K562 (cell line): Measurements from ENCODE around the gene TGM5. TPM values are rescaled to one million over a fixed set of nuclear protein-coding genes. Genes with fewer than 3 reads are reported as not detected.

Experiments used
- ATF1 ChIP-seq, 2 experiments: fragments of 450-650 bp in 1 of 2; IDR thresholded peaks; 2 replicates each; pipeline ENCODE4 v1.6.1; 2016; ENCODE audit warnings: missing compliant biosample characterization in 1 of 2, missing genetic modification characterization in 1 of 2
- CBX2 ChIP-seq: fragments of 200-600 bp; sonication (generic); IDR thresholded peaks from one replicate; pipeline ENCODE4 v1.6.1; 2012; ENCODE audit warnings: mild to moderate bottlenecking, low read length, inconsistent platforms; ENCODE audit not compliant: insufficient read depth, poor library complexity, severe bottlenecking
- DNMT1 ChIP-seq: fragments of 450-650 bp; IDR thresholded peaks from 2 replicates; pipeline ENCODE4 v1.6.1; 2016; ENCODE audit warnings: antibody characterized with exemption, mild to moderate bottlenecking
- LARP7 ChIP-seq: fragments of 450-650 bp; IDR thresholded peaks from 2 replicates; pipeline ENCODE4 v1.6.1; 2016
- NFIX ChIP-seq: fragments of 250-450 bp; sonication (Bioruptor Pico); IDR thresholded peaks from 2 replicates; pipeline ENCODE4 v1.4.0; 2020; ENCODE audit warnings: low read depth, mild to moderate bottlenecking, moderate library complexity
- PHTF2 ChIP-seq: fragments of 250-450 bp; sonication (Bioruptor Pico); IDR thresholded peaks from 2 replicates; pipeline ENCODE4 v1.5.0; 2021; ENCODE audit warnings: mild to moderate bottlenecking
- PTRF ChIP-seq: fragments of 450-650 bp; IDR thresholded peaks from 2 replicates; pipeline ENCODE4 v1.6.1; 2016; ENCODE audit warnings: mild to moderate bottlenecking, missing genetic modification characterization, missing compliant biosample characterization
- SMARCC2 ChIP-seq: fragments of 450-650 bp; IDR thresholded peaks from 2 replicates; pipeline ENCODE4 v1.6.1; 2017; ENCODE audit warnings: antibody characterized with exemption, moderate library complexity, mild to moderate bottlenecking, low read depth
- STAT5B ChIP-seq: fragments of 250-450 bp; sonication (Bioruptor Pico); IDR thresholded peaks from 2 replicates; pipeline ENCODE4 v1.8.0; 2021; ENCODE audit warnings: mild to moderate bottlenecking, inconsistent platforms
- TEAD1 ChIP-seq, 2 experiments: fragments of 450-650 bp in 1 of 2; sonication (generic) in 1 of 2; formaldehyde crosslinking; IDR thresholded peaks; 2 replicates each; pipeline versions ENCODE4 v1.4.0 to v1.8.0; 2020 to 2022; ENCODE audit warnings: mild to moderate bottlenecking in 2 of 2, missing genetic modification reagents in 1 of 2
- XRCC3 ChIP-seq: fragments of 450-650 bp; IDR thresholded peaks from 2 replicates; pipeline ENCODE4 v1.6.1; 2017; ENCODE audit warnings: mild to moderate bottlenecking, moderate library complexity
- ZNF253 ChIP-seq: fragments of 250-450 bp; sonication (Bioruptor Pico); conservative IDR thresholded peaks from 2 replicates; pipeline ENCODE4 v1.6.1; 2021; ENCODE audit warnings: mild to moderate bottlenecking
- ZNF347 ChIP-seq: fragments of 450-650 bp; formaldehyde crosslinking; IDR thresholded peaks from 2 replicates; pipeline ENCODE4 v1.4.0; 2020; ENCODE audit warnings: low read depth, mild to moderate bottlenecking, moderate library complexity
- ZNF589 ChIP-seq: fragments of 200-800 bp; sonication (Bioruptor generic); IDR thresholded peaks from 2 replicates; pipeline ENCODE4 v1.6.1; 2016; ENCODE audit warnings: low read depth, missing genetic modification characterization, missing compliant biosample characterization
- polyA plus RNA-seq, 8 experiments: library from polyadenylated mRNA; depleted of rRNA in 4 of 8; stranded (reverse) in 5 of 8; unstranded in 3 of 8; fragments of >200 nt; fragmentation: Nextera tagmentation in 2 of 8; fragmentation: Illumina TruSeq in 1 of 8; extraction: Ambion mirVana in 2 of 8; extraction: Trizol in 1 of 8; gene quantifications; 2 replicates each; pipeline versions ENCODE4 v1.2.1 to v1.2.3, GENCODE V29; 2011 to 2014; ENCODE audit warnings: inconsistent platforms in 1 of 8, missing spikeins in 1 of 8
- total RNA-seq, 7 experiments: library from RNA; depleted of rRNA in 6 of 7; stranded (reverse); fragments of >200 nt in 6 of 7; fragmentation: Illumina TruSeq in 2 of 7; extraction: Trizol in 2 of 7; gene quantifications; 2 replicates each; pipeline versions ENCODE4 v1.2.1 to v1.2.3, GENCODE V29; 2011 to 2021; ENCODE audit warnings: low replicate concordance in 1 of 7
- TF ChIP-seq, protein P1 (sequence below): fragments of 250-450 bp; sonication (Bioruptor Pico); IDR thresholded peaks from 2 replicates; pipeline ENCODE4 v1.9.0; 2021; ENCODE audit warnings: mild to moderate bottlenecking
- TF ChIP-seq, protein P2 (sequence below): fragments of 250-450 bp; sonication (Bioruptor Pico); IDR thresholded peaks from 2 replicates; pipeline ENCODE4 v1.4.0; 2020
- TF ChIP-seq, protein P3 (sequence below), 2 experiments: IDR thresholded peaks in 1 of 2; conservative IDR thresholded peaks in 1 of 2; 2 replicates each; pipeline ENCODE4 v1.6.1; 2016; ENCODE audit warnings: low read depth in 2 of 2, mild to moderate bottlenecking in 1 of 2, missing compliant biosample characterization in 1 of 2, missing genetic modification characterization in 1 of 2, moderate library complexity in 1 of 2
- TF ChIP-seq, protein P4 (sequence below): IDR thresholded peaks from 3 replicates; pipeline ENCODE4 v1.6.1; 2011; ENCODE audit warnings: borderline replicate concordance, mild to moderate bottlenecking; ENCODE audit not compliant: insufficient read length, insufficient read depth

The TGM5 gene
- total and polyA plus RNA-seq, 9 of the 15 experiments (the other 6 are each of a cell fraction or from before 2014, with no cell fraction given): 0.03 to 0.10 (median 0.07) TPM; not detected in 6

DNA sequence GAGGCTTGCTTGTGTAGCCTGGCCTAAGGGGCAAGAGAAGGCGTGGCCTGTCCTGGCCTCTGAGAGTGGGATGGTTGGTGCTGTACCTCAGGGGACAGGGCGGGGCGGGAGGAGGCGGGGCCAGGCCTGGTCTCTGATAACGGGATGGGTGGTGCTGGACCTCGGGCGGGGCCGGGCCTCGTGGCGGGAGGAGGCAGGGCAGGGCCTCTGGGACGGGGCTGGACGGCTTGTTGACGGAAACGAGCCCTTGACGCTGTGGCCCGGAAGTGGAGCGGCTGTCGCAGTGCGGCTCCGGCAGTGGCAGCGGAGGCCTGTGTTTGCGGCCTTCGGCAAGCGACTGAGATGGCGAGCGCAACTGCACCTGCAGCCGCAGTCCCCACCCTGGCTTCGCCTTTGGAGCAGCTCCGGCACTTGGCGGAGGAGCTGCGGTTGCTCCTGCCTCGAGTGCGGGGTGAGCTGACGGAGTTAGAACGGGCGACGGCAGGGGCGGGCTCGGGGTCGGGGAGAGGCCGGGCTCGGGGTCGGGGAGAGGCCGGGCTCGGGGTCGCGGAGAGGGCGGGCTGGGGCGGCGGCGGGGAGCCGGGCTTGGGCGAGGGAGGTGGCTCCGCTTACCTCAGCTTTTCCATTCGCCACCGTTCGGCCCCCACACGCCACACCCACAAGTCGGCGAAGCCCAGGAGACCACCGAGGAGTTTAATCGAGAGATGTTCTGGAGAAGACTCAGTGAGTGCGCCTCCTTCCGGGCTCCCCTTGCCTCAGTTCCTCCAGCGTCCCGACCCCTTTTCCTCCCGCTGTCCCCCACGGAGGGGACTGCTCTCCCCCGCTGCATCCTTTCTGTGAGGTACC, 81.3 kb downstream of the TGM5 start, which contains the start of gene CCNDBP1 (continued):
- TF ChIP-seq PTRF (no peak), ATF1 (CRISPR knock-in tag; IDR thresholded peaks at IDR 0.05) (no peak; the same call in 1 of the 2 replicates), ATF1 (tag; IDR thresholded peaks at IDR 0.05) (peak; percentile 75), DNMT1 (no peak), TEAD1 (CRISPR knock-in tag; IDR thresholded peaks at IDR 0.05) (peak; percentile 57 to 86), CBX2 (no peak), ZNF347 (no peak), SMARCC2 (0 out of 2 replicates have a peak, but pooled peaks have one; percentile 19), PHTF2 (CRISPR knock-in tag) (no peak), STAT5B (CRISPR knock-in tag) (no peak), LARP7 (no peak), ZNF253 (CRISPR knock-in tag) (no peak), NFIX (CRISPR knock-in tag) (no peak), XRCC3 (no peak), ZNF589 (CRISPR knock-in tag) (no peak)
- TF ChIP-seq, protein P1, sequence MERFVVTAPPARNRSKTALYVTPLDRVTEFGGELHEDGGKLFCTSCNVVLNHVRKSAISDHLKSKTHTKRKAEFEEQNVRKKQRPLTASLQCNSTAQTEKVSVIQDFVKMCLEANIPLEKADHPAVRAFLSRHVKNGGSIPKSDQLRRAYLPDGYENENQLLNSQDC (CRISPR knock-in tag): no peak
- TF ChIP-seq, protein P2, sequence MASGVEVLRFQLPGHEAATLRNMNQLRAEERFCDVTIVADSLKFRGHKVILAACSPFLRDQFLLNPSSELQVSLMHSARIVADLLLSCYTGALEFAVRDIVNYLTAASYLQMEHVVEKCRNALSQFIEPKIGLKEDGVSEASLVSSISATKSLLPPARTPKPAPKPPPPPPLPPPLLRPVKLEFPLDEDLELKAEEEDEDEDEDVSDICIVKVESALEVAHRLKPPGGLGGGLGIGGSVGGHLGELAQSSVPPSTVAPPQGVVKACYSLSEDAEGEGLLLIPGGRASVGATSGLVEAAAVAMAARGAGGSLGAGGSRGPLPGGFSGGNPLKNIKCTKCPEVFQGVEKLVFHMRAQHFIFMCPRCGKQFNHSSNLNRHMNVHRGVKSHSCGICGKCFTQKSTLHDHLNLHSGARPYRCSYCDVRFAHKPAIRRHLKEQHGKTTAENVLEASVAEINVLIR (CRISPR knock-in tag): 0 out of 2 replicates have a peak, but pooled peaks have one; percentile 18
- TF ChIP-seq, protein P3, sequence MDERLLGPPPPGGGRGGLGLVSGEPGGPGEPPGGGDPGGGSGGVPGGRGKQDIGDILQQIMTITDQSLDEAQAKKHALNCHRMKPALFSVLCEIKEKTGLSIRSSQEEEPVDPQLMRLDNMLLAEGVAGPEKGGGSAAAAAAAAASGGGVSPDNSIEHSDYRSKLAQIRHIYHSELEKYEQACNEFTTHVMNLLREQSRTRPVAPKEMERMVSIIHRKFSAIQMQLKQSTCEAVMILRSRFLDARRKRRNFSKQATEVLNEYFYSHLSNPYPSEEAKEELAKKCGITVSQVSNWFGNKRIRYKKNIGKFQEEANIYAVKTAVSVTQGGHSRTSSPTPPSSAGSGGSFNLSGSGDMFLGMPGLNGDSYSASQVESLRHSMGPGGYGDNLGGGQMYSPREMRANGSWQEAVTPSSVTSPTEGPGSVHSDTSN (CRISPR knock-in tag; IDR thresholded peaks at IDR 0.05; ENCODE audit: low read depth): no peak
- TF ChIP-seq, protein P3 (tag; conservative IDR thresholded peaks at IDR 0.05; ENCODE audit: low read depth): no peak
- TF ChIP-seq, protein P4, sequence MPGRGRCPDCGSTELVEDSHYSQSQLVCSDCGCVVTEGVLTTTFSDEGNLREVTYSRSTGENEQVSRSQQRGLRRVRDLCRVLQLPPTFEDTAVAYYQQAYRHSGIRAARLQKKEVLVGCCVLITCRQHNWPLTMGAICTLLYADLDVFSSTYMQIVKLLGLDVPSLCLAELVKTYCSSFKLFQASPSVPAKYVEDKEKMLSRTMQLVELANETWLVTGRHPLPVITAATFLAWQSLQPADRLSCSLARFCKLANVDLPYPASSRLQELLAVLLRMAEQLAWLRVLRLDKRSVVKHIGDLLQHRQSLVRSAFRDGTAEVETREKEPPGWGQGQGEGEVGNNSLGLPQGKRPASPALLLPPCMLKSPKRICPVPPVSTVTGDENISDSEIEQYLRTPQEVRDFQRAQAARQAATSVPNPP: no peak
